ENCODE data around the gene FBXO41.

The FBXO41 gene

DNA sequence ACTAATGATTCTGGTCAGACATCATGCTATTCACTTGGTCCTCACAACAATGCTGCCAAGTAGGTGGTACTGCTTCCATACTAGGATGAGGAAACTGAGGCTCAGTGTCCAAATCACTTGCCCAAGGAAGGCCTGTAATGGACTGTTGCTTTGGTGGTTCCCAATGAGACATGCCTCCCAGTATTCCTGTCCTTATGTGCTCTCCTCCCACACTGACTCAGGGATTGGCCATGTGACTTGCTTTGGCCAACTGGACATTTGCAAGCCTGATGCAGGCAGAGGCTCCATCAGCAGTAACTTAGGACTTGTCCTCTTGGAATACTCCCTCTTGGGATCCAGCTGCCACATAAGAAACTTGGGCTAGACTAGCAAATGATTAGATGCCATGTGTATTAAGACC lies 3.0 kb downstream of the FBXO41 start:
- CTCF ChIA-PET: no interaction called here
- Histone ChIP-seq H3K4me1 (ENCODE audit: control extremely low read depth in 1 of 4, control insufficient read depth in 4 of 4, insufficient read depth in 4 of 4, low read length in 3 of 4) (peaks cover 3 to 30% (median 28%) of the 10 kb centered on the region in 4 experiments), H3K4me3 (ENCODE audit: control insufficient read depth in 1 of 7, extremely low read depth in 1 of 7, insufficient read depth in 4 of 7, low read depth in 2 of 7, low read length in 6 of 7) (no peak overlapping the region), H3K27ac (ENCODE audit: insufficient read depth in 1 of 2, low read depth in 1 of 2, low read length in 2 of 2, poor library complexity in 1 of 2, severe bottlenecking in 2 of 2) (no peak overlapping the region), H3K9me3 (ENCODE audit: control extremely low read depth in 1 of 5, control insufficient read depth in 4 of 5, insufficient read depth in 2 of 5, low read depth in 1 of 5, low read length in 4 of 5) (no peaks in the 10 kb centered on the region), H3K27me3 (replicated peaks in 2 of 5; ENCODE audit: control insufficient read depth in 4 of 5, insufficient read depth in 5 of 5, low read length in 4 of 5) (no peaks in the 10 kb centered on the region), H3K36me3 (ENCODE audit: control insufficient read depth in 4 of 4, insufficient read depth in 4 of 4, low read length in 3 of 4) (peaks cover 0 to 27% (median 9%) of the 10 kb centered on the region in 4 experiments)
- POLR2A ChIA-PET: no interaction called here
- no peak for DNase-seq

DNA sequence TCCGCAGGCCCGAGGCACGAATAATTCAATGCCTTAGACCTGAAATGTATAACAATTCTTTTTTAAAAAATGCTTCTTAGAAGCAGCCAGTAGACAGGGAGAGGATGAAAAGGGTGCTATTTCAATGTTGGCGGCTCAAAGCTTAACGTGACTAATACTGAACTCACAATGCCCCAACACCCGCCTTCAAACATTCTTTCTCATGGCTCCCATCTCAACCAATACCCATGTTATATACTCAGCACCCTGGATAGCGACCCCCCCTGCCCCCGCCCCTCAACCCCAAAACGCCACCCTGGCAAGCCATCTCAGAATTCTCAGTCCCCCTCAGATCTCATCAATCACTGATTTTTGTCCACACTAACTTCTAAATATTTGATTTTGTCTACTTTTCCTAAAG lies 4.4 kb downstream of the FBXO41 start:
- no peaks in the 10 kb centered on the region for H3K27me3 ChIP-seq (replicated peaks in 2 of 5; ENCODE audit: control insufficient read depth in 4 of 5, insufficient read depth in 5 of 5, low read length in 4 of 5)
- peaks cover 0 to 27% (median 9%) of the 10 kb centered on the region in 4 experiments for H3K36me3 ChIP-seq (ENCODE audit: control insufficient read depth in 4 of 4, insufficient read depth in 4 of 4, low read length in 3 of 4)
- no peaks in the 10 kb centered on the region for H3K9me3 ChIP-seq (ENCODE audit: control extremely low read depth in 1 of 5, control insufficient read depth in 4 of 5, insufficient read depth in 2 of 5, low read depth in 1 of 5, low read length in 4 of 5)
- no peak overlapping the region for H3K27ac ChIP-seq (ENCODE audit: insufficient read depth in 1 of 2, low read depth in 1 of 2, low read length in 2 of 2, poor library complexity in 1 of 2, severe bottlenecking in 2 of 2)
- no peak for DNase-seq
- no peak overlapping the region for H3K4me3 ChIP-seq (ENCODE audit: control insufficient read depth in 1 of 7, extremely low read depth in 1 of 7, insufficient read depth in 4 of 7, low read depth in 2 of 7, low read length in 6 of 7)
- 90% methylated on average over 6 of the region's 9 CpGs for WGBS (ENCODE audit: insufficient coverage)
- ChIA-PET POLR2A (no interaction called here), CTCF (interaction anchor here (0.6 to 1.9 kb wide), 2 partner anchors 9 to 10 kb away, joined by 3 to 4 read pairs; no protein-coding TSS in a partner anchor)
- H3K4me1 ChIP-seq (ENCODE audit: control extremely low read depth in 1 of 4, control insufficient read depth in 4 of 4, insufficient read depth in 4 of 4, low read length in 3 of 4): peaks cover 0 to 19% (median 17%) of the 10 kb centered on the region in 4 experiments

DNA sequence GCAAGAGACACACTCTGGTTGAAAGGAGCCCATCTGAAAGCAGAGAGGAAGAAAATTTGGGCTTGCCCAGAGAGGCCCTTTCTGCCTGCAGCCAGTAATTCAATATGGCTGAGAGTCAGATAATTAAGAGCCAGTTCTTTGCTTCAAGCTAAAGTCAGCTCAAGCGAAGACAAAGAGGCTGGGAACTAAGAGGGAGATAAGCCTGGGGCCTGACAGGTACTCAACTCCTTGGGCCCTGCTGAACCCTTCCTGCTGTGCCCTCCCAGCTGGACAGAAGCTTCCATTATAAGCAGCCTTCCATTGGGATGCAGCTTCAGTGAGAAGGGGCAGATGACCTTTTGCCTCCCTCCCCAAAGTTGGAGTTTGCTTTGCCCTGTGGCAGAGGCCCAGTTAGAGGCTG lies 12.0 kb downstream of the FBXO41 start:
- Histone ChIP-seq H3K36me3 (ENCODE audit: control insufficient read depth in 4 of 4, insufficient read depth in 4 of 4, low read length in 3 of 4) (peaks cover 0 to 35% (median 17%) of the 10 kb centered on the region in 4 experiments), H3K4me1 (ENCODE audit: control extremely low read depth in 1 of 4, control insufficient read depth in 4 of 4, insufficient read depth in 4 of 4, low read length in 3 of 4) (peaks cover 0 to 4% (median 0%) of the 10 kb centered on the region in 4 experiments), H3K4me3 (ENCODE audit: control insufficient read depth in 1 of 7, extremely low read depth in 1 of 7, insufficient read depth in 4 of 7, low read depth in 2 of 7, low read length in 6 of 7) (no peak overlapping the region), H3K9me3 (ENCODE audit: control extremely low read depth in 1 of 5, control insufficient read depth in 4 of 5, insufficient read depth in 2 of 5, low read depth in 1 of 5, low read length in 4 of 5) (no peaks in the 10 kb centered on the region), H3K27ac (ENCODE audit: insufficient read depth in 1 of 2, low read depth in 1 of 2, low read length in 2 of 2, poor library complexity in 1 of 2, severe bottlenecking in 2 of 2) (no peak overlapping the region), H3K27me3 (replicated peaks in 2 of 5; ENCODE audit: control insufficient read depth in 4 of 5, insufficient read depth in 5 of 5, low read length in 4 of 5) (peaks cover 0 to 19% (median 3%) of the 10 kb centered on the region in 5 experiments)
- CTCF ChIA-PET: interaction anchor here (1.0 to 5.1 kb wide), 3 partner anchors 15 to 19 kb away, joined by 3 to 24 read pairs (median 3); no protein-coding TSS in a partner anchor
- POLR2A ChIA-PET: no interaction called here
- no peak for DNase-seq
- 67% methylated on average over 1 of the region's 1 CpG for WGBS (ENCODE audit: insufficient coverage)

- peak overlapping the region in 4 of 7 experiments; percentile 6 to 38 (median 36) for H3K4me3 ChIP-seq (ENCODE audit: control insufficient read depth in 1 of 7, extremely low read depth in 1 of 7, insufficient read depth in 4 of 7, low read depth in 2 of 7, low read length in 6 of 7)
- H3K27me3 ChIP-seq (replicated peaks in 2 of 5; ENCODE audit: control insufficient read depth in 4 of 5, insufficient read depth in 5 of 5, low read length in 4 of 5): peaks cover 0 to 19% (median 3%) of the 10 kb centered on the region in 5 experiments
- H3K36me3 ChIP-seq (ENCODE audit: control insufficient read depth in 4 of 4, insufficient read depth in 4 of 4, low read length in 3 of 4): peaks cover 0 to 53% (median 27%) of the 10 kb centered on the region in 4 experiments
- H3K9me3 ChIP-seq (ENCODE audit: control extremely low read depth in 1 of 5, control insufficient read depth in 4 of 5, insufficient read depth in 2 of 5, low read depth in 1 of 5, low read length in 4 of 5): no peaks in the 10 kb centered on the region
- WGBS (ENCODE audit: insufficient coverage): 80% methylated on average over 7 of the region's 22 CpGs
- H3K27ac ChIP-seq (ENCODE audit: insufficient read depth in 1 of 2, low read depth in 1 of 2, low read length in 2 of 2, poor library complexity in 1 of 2, severe bottlenecking in 2 of 2): no peak overlapping the region
- POLR2A ChIA-PET: no interaction called here
- H3K4me1 ChIP-seq (ENCODE audit: control extremely low read depth in 1 of 4, control insufficient read depth in 4 of 4, insufficient read depth in 4 of 4, low read length in 3 of 4): peaks cover 0 to 4% (median 0%) of the 10 kb centered on the region in 4 experiments
- CTCF ChIA-PET: no interaction called here
- no peak for DNase-seq
Measured at GRCh38 chr2:73269686-73270465, 14.4 kb downstream of the FBXO41 start.

GRCh38 chr2:73268830-73269685 lies 15.2 kb downstream of the FBXO41 start:
- Histone ChIP-seq H3K27me3 (replicated peaks in 2 of 5; ENCODE audit: control insufficient read depth in 4 of 5, insufficient read depth in 5 of 5, low read length in 4 of 5) (peaks cover 0 to 19% (median 3%) of the 10 kb centered on the region in 5 experiments), H3K9me3 (ENCODE audit: control extremely low read depth in 1 of 5, control insufficient read depth in 4 of 5, insufficient read depth in 2 of 5, low read depth in 1 of 5, low read length in 4 of 5) (no peaks in the 10 kb centered on the region), H3K36me3 (ENCODE audit: control insufficient read depth in 4 of 4, insufficient read depth in 4 of 4, low read length in 3 of 4) (peaks cover 0 to 61% (median 31%) of the 10 kb centered on the region in 4 experiments), H3K4me1 (ENCODE audit: control extremely low read depth in 1 of 4, control insufficient read depth in 4 of 4, insufficient read depth in 4 of 4, low read length in 3 of 4) (peaks cover 0 to 4% (median 0%) of the 10 kb centered on the region in 4 experiments), H3K27ac (ENCODE audit: insufficient read depth in 1 of 2, low read depth in 1 of 2, low read length in 2 of 2, poor library complexity in 1 of 2, severe bottlenecking in 2 of 2) (no peak overlapping the region), H3K4me3 (ENCODE audit: control insufficient read depth in 1 of 7, extremely low read depth in 1 of 7, insufficient read depth in 4 of 7, low read depth in 2 of 7, low read length in 6 of 7) (peak overlapping the region in 4 of 7 experiments; percentile 6 to 38 (median 36))
- ChIA-PET POLR2A (interaction anchor here (1.6 kb wide), 1 partner anchor 35 kb away, joined by 3 read pairs; the partner anchor contains the start of gene CCT7), CTCF (interaction anchor here (0.8 to 2.1 kb wide), 7 partner anchors 12 to 44 kb away, joined by 3 to 7 read pairs (median 3); partner anchors contain the start of gene PRADC1)
- WGBS (ENCODE audit: insufficient coverage): 45% methylated on average over 97 of the region's 113 CpGs
- DNase-seq: peak; percentile 30 to 69 (median 63)

DNA sequence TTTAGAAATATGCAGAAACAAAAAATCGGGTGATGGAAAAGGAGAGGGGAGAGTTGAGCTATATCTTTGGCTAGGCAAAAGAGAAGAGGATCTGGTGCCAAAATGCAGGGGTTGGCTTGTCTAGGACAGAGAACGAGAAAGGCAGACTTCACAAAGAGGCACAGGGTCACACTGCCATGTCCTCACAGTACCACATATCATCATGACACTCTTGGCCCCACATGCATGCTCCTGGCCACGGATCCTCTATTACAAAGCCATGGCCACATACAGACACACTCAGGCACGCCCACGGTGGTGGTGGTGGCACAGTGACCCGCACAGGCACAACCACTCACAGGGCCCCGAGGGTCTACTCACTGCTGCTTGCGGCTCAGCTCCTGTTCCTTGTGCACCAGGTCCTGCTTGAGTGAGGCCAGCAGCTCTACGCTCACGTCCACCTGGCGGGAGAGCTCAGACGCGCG lies 15.9 kb downstream of the FBXO41 start:
- Histone ChIP-seq H3K9me3 (ENCODE audit: control extremely low read depth in 1 of 5, control insufficient read depth in 4 of 5, insufficient read depth in 2 of 5, low read depth in 1 of 5, low read length in 4 of 5) (no peaks in the 10 kb centered on the region), H3K4me1 (ENCODE audit: control extremely low read depth in 1 of 4, control insufficient read depth in 4 of 4, insufficient read depth in 4 of 4, low read length in 3 of 4) (peaks cover 0 to 4% (median 0%) of the 10 kb centered on the region in 4 experiments), H3K36me3 (ENCODE audit: control insufficient read depth in 4 of 4, insufficient read depth in 4 of 4, low read length in 3 of 4) (peaks cover 0 to 64% (median 32%) of the 10 kb centered on the region in 4 experiments), H3K4me3 (ENCODE audit: control insufficient read depth in 1 of 7, extremely low read depth in 1 of 7, insufficient read depth in 4 of 7, low read depth in 2 of 7, low read length in 6 of 7) (no peak overlapping the region), H3K27ac (ENCODE audit: insufficient read depth in 1 of 2, low read depth in 1 of 2, low read length in 2 of 2, poor library complexity in 1 of 2, severe bottlenecking in 2 of 2) (no peak overlapping the region), H3K27me3 (replicated peaks in 2 of 5; ENCODE audit: control insufficient read depth in 4 of 5, insufficient read depth in 5 of 5, low read length in 4 of 5) (peaks cover 0 to 19% (median 3%) of the 10 kb centered on the region in 5 experiments)
- ChIA-PET CTCF (interaction anchor here (0.7 to 2.1 kb wide), 8 partner anchors 10 to 43 kb away, joined by 3 to 7 read pairs (median 3); partner anchors contain the start of gene PRADC1), POLR2A (interaction anchor here (1.6 kb wide), 1 partner anchor 34 kb away, joined by 3 read pairs; the partner anchor contains the start of gene CCT7)
- WGBS (ENCODE audit: insufficient coverage): 95% methylated on average over 9 of the region's 14 CpGs
- no peak for DNase-seq
